ENCODE data around the gene STOX2.
"Not testable (repeated sequence)": the region's sequence is repeated elsewhere in the genome, so short reads cannot be mapped to it uniquely, and the experiment has no call there.

STOX2 gene

GRCh38 chr4:184028561-184029374, 123.7 kb downstream of the STOX2 start:
- no peak for DNase-seq

DNA sequence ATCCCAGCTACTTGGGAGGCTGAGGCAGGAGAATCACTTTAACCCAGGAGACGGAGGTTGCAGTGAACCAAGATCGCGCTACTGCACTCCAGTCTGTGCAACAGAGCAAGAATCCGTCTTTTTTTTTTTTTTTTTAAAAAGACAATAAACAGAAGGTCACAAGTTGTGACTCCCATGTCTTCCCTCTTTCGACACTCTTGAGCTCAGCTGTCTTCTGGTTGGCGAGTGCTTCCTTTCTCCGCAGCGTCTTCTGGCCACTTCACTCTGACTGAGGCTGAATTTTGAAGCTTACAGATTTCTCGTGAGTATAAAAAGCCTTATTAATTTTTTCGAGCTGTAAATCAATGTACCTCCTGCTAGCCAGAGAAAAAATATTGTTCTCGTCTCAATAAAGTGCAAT, 124.9 kb downstream of the STOX2 start:
- no peak for DNase-seq

DNA sequence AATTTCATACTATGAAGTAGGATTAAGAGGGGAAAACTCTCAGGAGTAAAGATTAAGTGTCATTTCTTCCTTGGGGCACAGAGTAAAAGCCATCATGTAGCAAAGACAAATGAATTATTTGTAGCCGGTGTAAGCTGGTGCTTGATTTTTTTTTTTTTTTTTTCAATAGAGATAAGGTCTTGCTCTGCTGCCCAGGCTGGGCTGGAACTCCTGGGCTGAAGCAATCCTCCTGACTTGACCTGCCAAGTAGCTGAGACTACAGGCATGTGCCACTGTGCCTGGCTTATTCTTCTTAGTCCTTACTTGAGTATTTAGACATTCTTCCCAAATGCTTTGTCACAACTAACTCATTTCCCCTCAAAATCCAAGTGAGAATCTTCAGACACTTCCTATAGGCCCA, 125.7 kb downstream of the STOX2 start:
- DNase-seq: no peak

GRCh38 chr4:184032091-184032490, 127.0 kb downstream of the STOX2 start:
- DNase-seq: no peak

- DNase-seq: no peak
These were observed 134.9 kb downstream of the STOX2 start for GRCh38 chr4:184039963-184040383.

- DNase-seq: no peak
These were observed 136.0 kb downstream of the STOX2 start for GRCh38 chr4:184041156-184041555.

DNA sequence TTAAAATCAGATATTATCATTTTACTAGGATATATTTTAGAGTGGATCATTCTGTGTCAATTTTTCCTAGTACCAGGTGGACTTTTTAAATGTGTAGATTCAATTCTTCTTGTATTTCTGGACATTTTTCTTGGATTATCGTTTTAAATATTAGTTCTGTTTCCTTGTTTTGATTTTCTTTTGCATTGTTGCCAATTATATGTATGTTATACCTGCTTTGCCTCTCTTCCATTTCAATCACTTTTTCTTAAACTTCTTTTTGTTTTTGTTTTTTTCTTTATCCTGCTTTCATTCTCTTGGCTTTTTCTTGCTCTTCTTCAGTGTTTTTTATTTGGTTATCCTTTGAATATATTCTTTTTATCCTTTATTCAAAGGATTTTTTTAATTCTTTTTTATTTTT, 141.0 kb downstream of the STOX2 start:
- DNase-seq: no peak

DNA sequence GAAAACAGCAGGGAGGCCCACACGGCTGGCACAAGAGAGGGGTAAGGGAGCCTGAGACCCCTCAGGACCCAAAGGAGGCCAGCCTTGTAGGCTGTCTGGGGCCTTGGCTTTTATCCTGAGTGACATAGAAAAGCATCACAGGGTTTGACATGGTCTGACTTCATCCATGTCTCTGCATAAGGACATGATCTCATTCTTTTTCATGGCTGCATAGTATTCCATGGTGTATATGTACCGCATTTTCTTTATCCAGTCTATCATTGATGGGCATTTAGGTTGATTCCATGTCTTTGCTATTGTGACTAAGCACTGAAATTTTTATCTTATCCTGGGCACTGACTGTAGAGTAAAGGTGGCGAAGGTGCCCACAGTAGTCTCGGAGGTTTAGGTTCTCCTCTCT, 146.2 kb downstream of the STOX2 start:
- DNase-seq: not testable (repeated sequence)

DNA sequence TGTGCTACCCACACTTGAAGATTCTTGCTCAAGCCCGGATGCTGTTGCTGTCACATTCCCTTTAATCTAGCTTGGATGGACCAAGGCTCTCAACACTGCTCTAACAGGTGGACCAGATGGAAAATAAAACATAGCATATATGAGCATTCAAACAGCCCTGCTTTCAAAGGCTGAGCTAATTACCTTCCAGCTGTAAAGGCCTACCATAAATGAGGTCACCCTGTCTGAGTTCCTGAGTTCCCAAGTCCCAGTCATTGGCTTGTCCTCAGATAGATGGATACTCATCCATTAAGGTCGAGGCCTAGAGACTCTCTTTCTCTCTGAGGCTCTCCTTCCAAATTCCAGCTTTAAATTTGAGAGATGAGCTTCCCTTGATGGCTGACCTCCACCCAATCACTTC, 147.5 kb downstream of the STOX2 start:
- DNase-seq: no peak

DNA sequence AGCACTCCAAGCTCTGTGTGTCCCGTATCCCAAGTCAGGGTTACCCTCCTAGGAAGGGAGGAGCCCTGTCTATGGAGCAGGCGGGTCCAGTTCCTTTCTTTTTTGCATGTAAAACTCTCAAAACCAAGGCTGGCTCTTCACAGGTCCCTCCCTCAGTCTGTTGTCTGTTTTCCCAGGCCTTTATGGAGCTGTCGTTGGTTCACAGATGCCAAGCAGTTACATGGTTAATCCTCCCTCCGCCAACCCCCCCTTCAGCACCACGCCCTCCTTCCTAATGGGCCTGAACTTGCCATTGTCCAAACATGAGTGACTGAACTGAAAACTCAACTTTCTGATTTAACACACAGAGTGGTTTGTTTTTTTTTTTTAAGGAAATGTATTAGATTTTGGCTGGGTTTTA, 148.3 kb downstream of the STOX2 start:
- DNase-seq: no peak

- DNase-seq: no peak
These were observed 151.8 kb downstream of the STOX2 start for GRCh38 chr4:184056877-184057276.

DNA sequence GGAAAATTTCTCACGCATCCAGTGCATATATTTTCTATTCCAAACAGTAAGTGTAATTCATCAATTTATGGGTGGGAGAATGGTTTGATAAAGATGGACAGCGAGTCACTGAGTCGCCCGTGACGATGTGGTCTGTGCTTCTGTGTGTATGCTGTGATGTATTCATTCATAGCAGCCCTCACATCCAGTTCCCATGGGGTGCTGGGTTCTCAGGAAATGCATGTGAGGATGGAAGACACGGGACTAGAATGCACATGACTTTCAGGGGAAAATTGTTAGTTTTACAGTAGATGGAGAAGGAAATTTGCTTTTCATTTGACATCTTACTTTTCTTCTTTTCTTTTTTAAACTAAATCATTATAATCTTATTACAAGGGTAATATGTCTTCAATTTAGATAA, 152.9 kb downstream of the STOX2 start:
- no peak for DNase-seq

DNA sequence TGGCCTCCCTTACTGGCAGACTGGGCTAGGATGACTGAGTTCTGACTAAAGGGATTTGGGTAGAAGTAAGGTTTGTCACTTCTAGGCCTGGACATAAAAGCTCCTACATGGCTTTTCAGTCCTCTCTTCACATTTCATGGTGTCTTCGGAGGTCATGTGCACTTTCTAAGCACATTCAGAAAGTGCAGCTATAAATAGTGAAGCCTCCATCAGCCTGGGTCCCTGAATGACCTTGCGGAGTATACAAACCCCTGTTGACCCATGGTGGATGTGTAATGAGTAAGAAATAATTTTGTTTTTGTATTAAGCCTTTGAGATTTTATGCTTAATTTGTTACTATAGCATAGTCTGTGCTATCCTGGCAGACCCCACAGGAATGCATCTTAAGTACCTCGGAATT, 154.0 kb downstream of the STOX2 start:
- no peak for DNase-seq

DNA sequence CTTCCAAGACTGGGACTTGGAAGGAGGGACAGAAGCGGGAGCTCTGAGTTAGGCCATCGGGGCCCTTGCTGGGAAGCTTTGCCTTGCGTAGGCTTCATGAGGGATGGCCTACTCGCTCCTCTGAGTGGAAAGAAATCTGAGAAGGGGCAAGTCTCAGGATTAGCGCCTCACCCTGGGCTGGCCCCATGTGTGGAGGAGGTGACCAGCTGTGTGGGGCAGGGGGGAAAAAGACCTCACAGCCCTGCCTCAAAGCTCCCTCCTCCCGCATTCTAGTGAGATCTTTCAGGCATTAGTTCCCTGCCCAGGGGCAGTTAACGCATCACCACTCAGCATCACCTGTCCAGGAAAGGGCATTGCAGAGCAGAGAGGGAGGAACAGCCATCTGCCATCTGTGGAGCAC, 156.5 kb downstream of the STOX2 start:
- DNase-seq: no peak

DNA sequence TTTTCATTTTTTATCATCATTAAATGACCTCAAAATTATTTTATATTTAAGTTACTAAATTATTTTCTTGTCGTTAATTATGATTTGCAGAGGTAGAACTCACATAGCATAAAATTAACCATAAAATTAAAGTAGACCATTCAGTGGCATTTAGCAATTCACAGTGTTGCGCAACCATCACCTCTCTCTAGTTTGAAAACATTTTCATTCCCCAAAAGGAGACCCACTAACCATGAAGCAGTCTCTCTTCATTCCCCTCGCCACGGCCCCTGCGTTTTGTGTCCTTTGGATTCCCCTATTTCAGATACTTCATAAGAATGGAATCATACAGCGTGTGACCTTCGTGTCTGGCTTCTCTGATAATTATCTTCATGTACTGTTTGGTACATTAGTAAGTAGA, 157.7 kb downstream of the STOX2 start:
- DNase-seq: no peak

DNA sequence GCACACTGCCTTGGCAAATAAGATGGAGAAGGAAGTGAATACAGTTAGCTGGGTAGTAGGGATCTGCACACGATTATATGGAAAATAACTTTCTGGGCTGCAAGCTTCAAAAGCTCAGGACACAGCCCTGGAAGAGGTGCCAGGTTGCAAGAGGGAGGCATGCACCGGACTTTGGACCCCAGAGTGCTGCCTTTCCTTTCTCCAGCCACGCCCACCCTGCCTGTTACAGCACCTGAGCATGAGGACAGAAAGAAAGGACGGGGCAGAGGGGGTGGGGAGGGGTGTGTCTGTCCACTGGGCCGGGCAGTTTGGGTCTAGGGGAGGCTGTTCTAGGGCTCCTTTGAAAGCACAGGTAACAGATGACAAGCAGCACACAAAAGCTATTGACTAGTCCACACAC, 159.8 kb downstream of the STOX2 start:
- no peak for DNase-seq

DNA sequence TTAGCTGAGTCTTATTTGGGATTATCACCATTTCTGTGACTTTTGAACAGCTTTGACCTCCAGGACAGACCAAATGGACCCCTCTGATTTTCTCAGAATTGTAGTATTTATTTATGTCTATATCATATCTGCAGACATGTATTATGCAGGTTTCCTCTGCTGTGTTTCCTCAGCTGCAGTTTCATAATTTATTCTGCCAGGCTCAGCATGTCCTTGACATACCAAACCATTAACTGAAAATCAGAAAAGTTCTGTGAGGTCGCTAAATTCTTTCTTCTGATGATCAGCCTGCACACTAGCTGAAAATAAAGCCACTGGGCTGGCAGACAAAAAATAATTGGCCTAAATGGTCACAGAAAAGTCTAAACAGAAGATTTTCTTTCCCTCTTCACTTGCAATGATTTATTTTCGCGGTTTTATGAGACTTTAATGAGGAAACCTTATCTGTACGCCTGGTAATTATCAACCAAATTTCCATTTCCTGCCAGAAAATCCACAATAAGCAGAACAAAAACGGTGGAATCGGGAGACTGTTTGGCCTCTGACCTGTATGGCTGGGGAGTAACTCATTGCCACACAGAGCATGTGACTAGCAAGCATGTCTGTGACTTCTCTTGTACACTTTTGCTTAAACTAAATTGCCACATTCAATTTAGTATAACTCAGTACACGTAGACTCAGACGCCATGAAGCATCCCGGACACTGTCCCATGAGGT, 161.6 kb downstream of the STOX2 start:
- DNase-seq: no peak

DNA sequence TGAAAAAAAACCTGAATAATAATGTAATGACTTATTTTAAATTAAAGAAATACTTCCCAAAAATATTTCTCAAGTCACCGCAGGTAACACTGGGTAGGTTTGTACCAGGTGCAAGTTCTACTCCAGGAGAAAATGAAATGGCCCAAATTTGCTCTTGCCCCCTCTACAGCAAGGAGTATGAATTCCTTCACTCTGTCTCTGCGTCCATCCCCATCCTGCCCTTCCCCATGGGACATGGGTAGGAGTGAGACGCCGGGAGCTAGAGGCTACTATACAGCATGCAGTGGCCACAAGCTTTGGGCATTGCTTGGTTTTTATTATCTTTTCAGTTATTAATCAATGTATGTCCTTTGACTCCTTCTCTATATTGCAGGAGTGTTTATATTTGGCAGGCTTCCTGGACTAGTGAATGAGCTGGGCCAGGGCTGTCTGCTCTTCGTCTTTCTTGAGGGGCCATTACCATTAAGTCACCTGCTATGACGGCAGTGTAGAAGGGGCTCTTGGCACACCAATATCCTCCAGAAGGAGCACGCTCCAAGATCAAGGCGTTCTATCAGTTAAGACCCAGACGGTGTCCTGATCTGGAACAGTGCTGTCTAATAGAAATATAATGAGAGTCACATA, 162.9 kb downstream of the STOX2 start:
- no peak for DNase-seq

Measured in NCI-H446 treated with DMSO at 0.1 percent for 48 hours (cell line).